ENCODE results near the gene CALB2. TPM values are rescaled to one million over a fixed set of nuclear protein-coding genes. Genes with fewer than 3 reads are reported as not detected.
A peak's percentile ranks its signal among the peaks of the same experiment; 100 is the strongest.
"Not testable (repeated sequence)": the region's sequence is repeated elsewhere in the genome, so short reads cannot be mapped to it uniquely, and the experiment has no call there.

Gene CALB2, protein sequence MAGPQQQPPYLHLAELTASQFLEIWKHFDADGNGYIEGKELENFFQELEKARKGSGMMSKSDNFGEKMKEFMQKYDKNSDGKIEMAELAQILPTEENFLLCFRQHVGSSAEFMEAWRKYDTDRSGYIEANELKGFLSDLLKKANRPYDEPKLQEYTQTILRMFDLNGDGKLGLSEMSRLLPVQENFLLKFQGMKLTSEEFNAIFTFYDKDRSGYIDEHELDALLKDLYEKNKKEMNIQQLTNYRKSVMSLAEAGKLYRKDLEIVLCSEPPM
- total RNA-seq (2014; rRNA removed; shearing (Covaris generic); ENCODE audit: low replicate concordance) = 8.0 and 10.9 TPM in 2 replicates

DNA sequence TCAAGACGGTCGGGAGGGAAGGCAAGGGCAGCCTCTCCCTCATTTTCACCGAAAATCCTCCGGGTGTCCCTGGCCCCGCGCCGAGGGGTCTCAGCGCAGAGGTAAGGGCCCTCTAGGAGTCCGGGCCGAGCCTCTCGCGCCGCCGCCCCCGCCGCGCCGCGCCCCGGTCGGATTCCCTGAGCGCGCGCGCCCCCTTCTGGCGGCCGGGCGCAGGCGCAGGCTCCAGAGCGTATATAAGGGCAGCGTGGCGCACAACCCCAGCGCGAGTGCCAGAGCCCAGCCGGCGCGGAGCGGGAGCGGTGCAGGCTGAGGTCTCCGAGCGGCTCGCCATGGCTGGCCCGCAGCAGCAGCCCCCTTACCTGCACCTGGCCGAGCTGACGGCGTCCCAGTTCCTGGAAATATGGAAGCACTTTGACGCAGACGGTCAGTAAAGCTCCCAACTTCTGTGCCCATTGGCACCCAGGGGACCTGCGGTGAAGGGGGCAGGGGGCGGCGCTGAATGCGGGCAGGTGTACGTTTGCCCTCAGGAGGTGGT lies at the start of gene CALB2:
CALB2 (plus strand) TSS at position 260 of the 535 bp plus-strand sequence; CDS start at position 330, 70 bp downstream.
- DNase-seq (ENCODE audit: low read depth) = peak; percentile 59
- in situ Hi-C loops (cut with HindIII; ENCODE audit: low pct_unique_long_range_greater_than_20kb, low sequenced_read_pairs) = no loop called here

DNA sequence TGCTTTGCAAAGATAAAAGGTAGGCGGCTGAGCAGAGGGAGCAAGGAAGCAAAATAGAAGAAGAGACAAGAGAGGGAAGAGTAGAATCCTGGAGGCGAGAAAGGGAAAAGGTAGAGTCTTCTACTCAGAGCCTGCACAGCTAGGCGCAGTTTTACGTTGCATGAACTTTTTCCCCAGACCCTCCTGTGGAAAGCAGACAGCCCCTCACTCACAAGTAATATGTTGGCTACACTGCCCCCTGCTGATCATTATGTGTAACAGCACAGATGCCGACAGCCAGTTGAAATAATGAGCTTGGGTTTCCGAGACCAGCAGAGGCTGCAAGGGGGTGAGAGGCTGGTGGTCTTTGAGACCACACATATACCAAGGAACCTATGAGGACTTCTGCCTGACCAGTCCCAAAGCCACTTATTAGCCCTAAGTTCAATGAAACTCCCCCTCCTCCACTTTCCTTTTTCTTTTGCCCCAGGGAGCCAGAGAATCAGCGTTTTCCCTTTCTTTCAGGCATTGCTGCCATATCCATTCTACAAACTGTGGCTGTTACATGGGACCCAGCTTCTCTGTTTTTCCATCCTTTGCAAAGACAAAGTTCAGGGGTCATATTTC lies 46.9 kb upstream of the CALB2 start:
- no peak for DNase-seq (ENCODE audit: low read depth)
- in situ Hi-C loops (cut with HindIII; ENCODE audit: low pct_unique_long_range_greater_than_20kb, low sequenced_read_pairs) = no loop called here

GRCh38 chr16:71313591-71313990 lies 44.9 kb upstream of the CALB2 start:
- DNase-seq (ENCODE audit: low read depth); in situ Hi-C loops (cut with HindIII; ENCODE audit: low pct_unique_long_range_greater_than_20kb, low sequenced_read_pairs): not testable (repeated sequence)

DNA sequence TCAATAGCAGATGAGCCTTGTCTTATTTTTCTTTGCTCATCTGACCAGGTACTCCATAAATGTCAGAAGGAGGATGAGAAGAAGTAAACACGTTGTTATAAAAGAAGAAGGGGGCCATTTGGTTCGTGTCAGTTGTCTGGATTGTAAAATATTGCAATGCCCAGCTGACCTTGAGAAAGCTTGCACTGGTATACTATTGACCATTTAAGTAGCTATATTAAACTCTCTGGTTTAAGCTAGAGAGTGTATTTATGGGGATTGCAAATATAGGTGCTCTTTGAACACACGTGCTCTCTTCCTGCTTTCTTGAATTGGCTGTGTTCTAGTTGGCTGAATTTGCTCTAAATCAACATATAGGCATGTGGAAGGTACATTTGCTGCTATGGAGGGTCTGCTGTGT lies 43.3 kb upstream of the CALB2 start:
- in situ Hi-C loops (cut with HindIII; ENCODE audit: low pct_unique_long_range_greater_than_20kb, low sequenced_read_pairs) = no loop called here
- DNase-seq (ENCODE audit: low read depth) = no peak

- no peak for DNase-seq (ENCODE audit: low read depth)
- in situ Hi-C loops (cut with HindIII; ENCODE audit: low pct_unique_long_range_greater_than_20kb, low sequenced_read_pairs) = no loop called here
Measured at GRCh38 chr16:71319999-71320398, 38.5 kb upstream of the CALB2 start.

GRCh38 chr16:71327720-71328119 lies 30.8 kb upstream of the CALB2 start:
- in situ Hi-C loops (cut with HindIII; ENCODE audit: low pct_unique_long_range_greater_than_20kb, low sequenced_read_pairs) = no loop called here
- no peak for DNase-seq (ENCODE audit: low read depth)

DNA sequence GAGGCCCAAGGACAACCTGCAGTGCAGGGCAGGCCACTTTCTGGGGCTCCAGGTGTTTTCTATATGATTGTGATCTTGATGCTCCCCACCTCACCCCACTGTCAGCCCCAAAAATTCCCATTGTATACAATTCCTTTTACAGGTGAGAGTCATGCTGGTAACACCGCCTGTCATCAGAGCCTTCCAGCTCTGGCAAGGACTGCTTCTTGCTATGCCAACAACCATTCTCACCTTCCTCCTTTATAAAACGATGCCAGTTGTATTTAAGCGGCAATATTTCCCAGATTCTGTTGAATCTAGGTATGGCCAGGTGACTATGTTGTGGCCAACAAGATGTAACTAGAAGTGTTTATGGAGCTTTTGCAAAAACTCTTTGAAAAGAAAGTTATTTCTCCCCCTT lies 30.4 kb upstream of the CALB2 start:
- in situ Hi-C loops (cut with HindIII; ENCODE audit: low pct_unique_long_range_greater_than_20kb, low sequenced_read_pairs) = no loop called here
- DNase-seq (ENCODE audit: low read depth) = no peak

DNA sequence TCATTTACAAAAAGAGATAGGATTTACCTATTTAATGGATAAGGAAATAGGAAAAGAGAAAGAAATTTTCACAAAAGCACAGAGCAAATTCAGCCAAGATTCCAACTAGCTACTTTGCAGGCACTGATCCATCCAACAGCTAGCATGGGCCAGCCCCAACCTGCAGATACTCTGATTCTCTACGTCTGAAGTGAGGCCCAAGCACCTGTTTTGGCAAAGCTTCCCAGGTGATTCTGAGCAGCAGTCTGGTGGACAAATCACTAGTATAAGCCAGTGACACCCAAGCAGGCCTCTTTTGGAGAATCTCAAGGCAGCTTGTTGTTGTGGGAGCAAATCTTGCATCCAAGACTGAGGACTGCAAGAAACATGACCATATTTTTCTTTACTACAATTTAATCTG lies 20.9 kb upstream of the CALB2 start:
- in situ Hi-C loops (cut with HindIII; ENCODE audit: low pct_unique_long_range_greater_than_20kb, low sequenced_read_pairs) = no loop called here
- DNase-seq (ENCODE audit: low read depth) = no peak

- in situ Hi-C loops (cut with HindIII; ENCODE audit: low pct_unique_long_range_greater_than_20kb, low sequenced_read_pairs) = no loop called here
- peak; percentile 59 for DNase-seq (ENCODE audit: low read depth)
Measured at GRCh38 chr16:71338193-71338592, 20.3 kb upstream of the CALB2 start.

GRCh38 chr16:71338632-71339031 lies 19.9 kb upstream of the CALB2 start:
- in situ Hi-C loops (cut with HindIII; ENCODE audit: low pct_unique_long_range_greater_than_20kb, low sequenced_read_pairs) = no loop called here
- DNase-seq (ENCODE audit: low read depth) = no peak

- in situ Hi-C loops (cut with HindIII; ENCODE audit: low pct_unique_long_range_greater_than_20kb, low sequenced_read_pairs) = no loop called here
- DNase-seq (ENCODE audit: low read depth) = no peak
Measured at GRCh38 chr16:71339236-71340171, 19.0 kb upstream of the CALB2 start.

GRCh38 chr16:71340406-71340805 lies 18.1 kb upstream of the CALB2 start:
- no peak for DNase-seq (ENCODE audit: low read depth)
- in situ Hi-C loops (cut with HindIII; ENCODE audit: low pct_unique_long_range_greater_than_20kb, low sequenced_read_pairs) = no loop called here

DNA sequence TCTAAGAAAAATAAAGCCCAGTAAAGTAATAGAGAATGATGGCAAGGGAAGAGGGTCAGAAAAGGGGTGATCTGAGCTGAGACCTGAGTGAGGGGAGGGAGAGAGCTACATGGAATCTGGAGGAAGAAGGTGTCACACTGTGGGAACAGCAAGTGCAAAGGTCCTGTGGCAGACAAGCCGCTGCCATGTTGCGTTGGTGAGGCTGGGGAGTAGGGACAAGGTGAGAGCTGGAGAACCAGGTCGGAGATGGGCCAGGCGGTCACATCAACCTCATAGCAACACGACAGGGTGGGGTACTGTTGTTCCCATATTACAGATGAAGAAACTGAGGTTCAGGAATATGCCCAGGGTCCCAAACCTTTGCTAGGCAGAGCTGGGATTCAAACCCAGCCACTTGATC lies 16.6 kb upstream of the CALB2 start:
- no peak for DNase-seq (ENCODE audit: low read depth)
- in situ Hi-C loops (cut with HindIII; ENCODE audit: low pct_unique_long_range_greater_than_20kb, low sequenced_read_pairs) = no loop called here

- in situ Hi-C loops (cut with HindIII; ENCODE audit: low pct_unique_long_range_greater_than_20kb, low sequenced_read_pairs) = no loop called here
- no peak for DNase-seq (ENCODE audit: low read depth)
Measured at GRCh38 chr16:71343078-71343477, 15.4 kb upstream of the CALB2 start.

DNA sequence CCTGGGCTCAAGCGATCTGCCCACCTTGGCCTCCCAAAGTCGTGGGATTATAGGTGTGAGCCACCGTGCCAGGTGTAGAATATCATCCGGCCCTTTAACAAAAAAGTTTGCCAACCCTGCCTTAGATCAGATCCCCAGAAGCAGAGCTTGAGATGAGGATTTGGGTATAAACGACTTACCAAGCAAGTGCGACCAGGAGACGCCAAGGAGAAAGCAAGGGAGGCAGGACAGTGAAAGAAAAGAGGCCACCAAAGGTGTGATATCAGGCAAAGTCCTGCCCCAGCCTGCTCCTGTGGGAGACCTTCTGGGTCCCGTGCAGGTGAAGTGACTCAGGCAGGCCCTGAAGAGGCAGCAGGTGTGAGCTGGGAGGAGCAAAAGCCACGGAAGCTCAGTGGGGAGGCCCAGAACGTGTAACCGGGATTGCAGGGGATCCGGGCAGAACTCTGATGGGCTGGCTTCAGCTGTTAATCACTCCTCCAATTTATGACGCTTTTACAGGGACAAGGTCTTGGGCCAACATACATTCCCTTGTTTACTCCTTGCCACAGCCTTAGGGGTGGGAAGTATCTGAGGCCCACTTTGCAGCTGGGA lies 14.1 kb upstream of the CALB2 start:
- no peak for DNase-seq (ENCODE audit: low read depth)
- in situ Hi-C loops (cut with HindIII; ENCODE audit: low pct_unique_long_range_greater_than_20kb, low sequenced_read_pairs) = no loop called here

DNA sequence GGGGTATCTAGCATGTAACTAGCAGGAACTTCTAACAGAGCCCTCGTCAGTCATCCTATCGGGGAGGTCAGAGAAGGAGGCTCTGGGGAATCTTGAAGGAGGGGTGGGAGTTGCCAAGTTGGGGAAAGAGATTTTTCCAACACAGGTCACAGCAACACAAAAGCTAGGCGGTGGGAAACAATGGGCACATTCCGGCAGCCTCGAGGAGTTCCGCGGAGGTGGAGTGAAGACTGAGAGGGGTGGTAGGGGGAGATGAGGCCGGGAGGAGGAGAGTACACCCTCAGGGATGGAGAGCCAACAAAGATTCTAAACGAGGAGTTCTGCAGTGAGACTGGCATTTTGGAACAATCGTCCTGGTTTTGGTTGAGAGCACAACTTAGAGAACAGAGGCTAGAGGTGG lies 13.5 kb upstream of the CALB2 start:
- in situ Hi-C loops (cut with HindIII; ENCODE audit: low pct_unique_long_range_greater_than_20kb, low sequenced_read_pairs) = no loop called here
- no peak for DNase-seq (ENCODE audit: low read depth)

- in situ Hi-C loops (cut with HindIII; ENCODE audit: low pct_unique_long_range_greater_than_20kb, low sequenced_read_pairs) = no loop called here
- DNase-seq (ENCODE audit: low read depth) = no peak
Measured at GRCh38 chr16:71347146-71347545, 11.4 kb upstream of the CALB2 start.

DNA sequence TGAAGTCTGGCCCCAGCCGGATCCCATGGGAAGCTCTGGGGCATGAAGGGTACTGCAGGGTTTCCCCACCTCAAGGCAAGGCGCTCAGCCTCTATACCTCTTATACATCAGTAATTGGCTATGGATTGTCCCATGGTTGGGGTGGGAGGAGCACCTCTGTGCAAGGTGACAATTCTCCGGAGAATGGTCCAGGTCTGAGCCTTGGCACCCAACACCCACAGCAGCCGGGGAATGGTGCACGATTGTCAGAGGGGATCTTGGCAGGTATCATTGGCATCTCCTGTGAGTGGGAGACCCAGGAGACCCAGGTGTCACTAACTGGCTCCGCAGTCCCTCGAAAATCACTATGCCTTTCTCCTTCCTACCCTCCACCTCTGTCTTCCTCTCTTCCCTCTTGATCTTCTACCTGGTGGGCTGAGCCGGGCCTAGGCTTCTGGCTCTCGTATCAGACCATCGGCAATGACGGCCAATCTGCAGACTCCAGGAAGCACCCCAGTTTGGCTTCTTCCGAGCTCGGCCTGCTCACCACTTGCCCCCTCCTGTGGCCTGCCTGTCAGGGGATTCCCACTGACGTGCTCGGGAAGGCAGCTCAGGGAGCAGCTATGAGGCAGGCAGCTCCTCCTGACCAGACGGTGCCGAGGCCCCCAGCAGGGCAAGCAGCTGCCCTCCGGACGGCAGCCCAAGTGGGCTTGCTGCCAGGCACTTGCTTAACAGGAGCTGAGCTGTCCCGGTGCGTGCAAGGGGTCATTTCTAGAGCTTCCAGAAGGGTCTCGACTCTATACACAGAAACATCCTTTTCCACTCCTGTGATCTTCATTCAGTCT lies 10.0 kb upstream of the CALB2 start:
- DNase-seq (ENCODE audit: low read depth) = no peak
- in situ Hi-C loops (cut with HindIII; ENCODE audit: low pct_unique_long_range_greater_than_20kb, low sequenced_read_pairs) = no loop called here

Data from Caki2 (cell line).